ENCODE data around the gene RNASE8. TPM values are rescaled to one million over a fixed set of nuclear protein-coding genes. Genes with fewer than 3 reads are reported as not detected.

RNASE8 gene
- total RNA-seq, 1 experiment from 2014 or later = not detected

DNA sequence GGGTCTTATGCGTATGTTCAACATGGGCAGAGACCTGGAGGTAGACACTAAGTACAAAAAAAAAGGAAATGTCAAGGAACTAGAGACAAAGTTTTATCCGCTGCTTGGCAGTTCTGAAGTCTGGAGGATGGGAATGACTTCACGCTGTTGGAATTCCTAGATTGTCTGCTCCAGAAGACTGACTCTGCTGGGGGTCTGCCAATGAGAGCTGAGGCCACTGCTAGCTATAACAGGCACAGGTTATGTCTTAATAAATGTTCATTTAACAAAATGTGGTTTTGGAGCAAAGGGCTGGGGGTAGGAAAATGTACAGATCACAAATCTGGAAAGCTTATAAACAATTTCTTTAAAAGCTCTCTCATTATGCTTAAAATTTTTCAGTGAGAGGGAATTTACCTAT, 5.9 kb downstream of the RNASE8 start:
- no peaks in the 10 kb centered on the region for H3K9me3 Mint-ChIP-seq
- H3K27me3 Mint-ChIP-seq (ENCODE audit: low read depth) = peaks cover 6% of the 10 kb centered on the region; the same call in 1 of the 2 replicates
- no peak for DNase-seq (ENCODE audit: low spot score)
- H3K27ac Mint-ChIP-seq = no peak overlapping the region
- H3K36me3 Mint-ChIP-seq = no peaks in the 10 kb centered on the region
- no peak for TF ChIP-seq STAT6 (CRISPR knock-in tag; conservative IDR thresholded peaks at IDR 0.05; ENCODE audit: low read depth)
- TF ChIP-seq PRRX2 (CRISPR knock-in tag; IDR thresholded peaks at IDR 0.05) = no peak
- no peak for TF ChIP-seq NFYB (CRISPR knock-in tag; conservative IDR thresholded peaks at IDR 0.05; ENCODE audit: low read depth)
- TF ChIP-seq, protein P1, sequence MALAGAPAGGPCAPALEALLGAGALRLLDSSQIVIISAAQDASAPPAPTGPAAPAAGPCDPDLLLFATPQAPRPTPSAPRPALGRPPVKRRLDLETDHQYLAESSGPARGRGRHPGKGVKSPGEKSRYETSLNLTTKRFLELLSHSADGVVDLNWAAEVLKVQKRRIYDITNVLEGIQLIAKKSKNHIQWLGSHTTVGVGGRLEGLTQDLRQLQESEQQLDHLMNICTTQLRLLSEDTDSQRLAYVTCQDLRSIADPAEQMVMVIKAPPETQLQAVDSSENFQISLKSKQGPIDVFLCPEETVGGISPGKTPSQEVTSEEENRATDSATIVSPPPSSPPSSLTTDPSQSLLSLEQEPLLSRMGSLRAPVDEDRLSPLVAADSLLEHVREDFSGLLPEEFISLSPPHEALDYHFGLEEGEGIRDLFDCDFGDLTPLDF (CRISPR knock-in tag; IDR thresholded peaks at IDR 0.05) = no peak
- no peak for TF ChIP-seq ZNF512 (CRISPR knock-in tag; IDR thresholded peaks at IDR 0.05; ENCODE audit: borderline replicate concordance)
- TF ChIP-seq, protein P2, sequence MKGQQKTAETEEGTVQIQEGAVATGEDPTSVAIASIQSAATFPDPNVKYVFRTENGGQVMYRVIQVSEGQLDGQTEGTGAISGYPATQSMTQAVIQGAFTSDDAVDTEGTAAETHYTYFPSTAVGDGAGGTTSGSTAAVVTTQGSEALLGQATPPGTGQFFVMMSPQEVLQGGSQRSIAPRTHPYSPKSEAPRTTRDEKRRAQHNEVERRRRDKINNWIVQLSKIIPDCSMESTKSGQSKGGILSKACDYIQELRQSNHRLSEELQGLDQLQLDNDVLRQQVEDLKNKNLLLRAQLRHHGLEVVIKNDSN (CRISPR knock-in tag; IDR thresholded peaks at IDR 0.05) = no peak
- no peak for TF ChIP-seq TCF7 (CRISPR knock-in tag; IDR thresholded peaks at IDR 0.05; ENCODE audit: low read depth)
- no peak for TF ChIP-seq ZNF671 (CRISPR knock-in tag; IDR thresholded peaks at IDR 0.05)
- TF ChIP-seq FOXK1 (CRISPR knock-in tag; IDR thresholded peaks at IDR 0.05) = no peak
- TF ChIP-seq, protein P3, sequence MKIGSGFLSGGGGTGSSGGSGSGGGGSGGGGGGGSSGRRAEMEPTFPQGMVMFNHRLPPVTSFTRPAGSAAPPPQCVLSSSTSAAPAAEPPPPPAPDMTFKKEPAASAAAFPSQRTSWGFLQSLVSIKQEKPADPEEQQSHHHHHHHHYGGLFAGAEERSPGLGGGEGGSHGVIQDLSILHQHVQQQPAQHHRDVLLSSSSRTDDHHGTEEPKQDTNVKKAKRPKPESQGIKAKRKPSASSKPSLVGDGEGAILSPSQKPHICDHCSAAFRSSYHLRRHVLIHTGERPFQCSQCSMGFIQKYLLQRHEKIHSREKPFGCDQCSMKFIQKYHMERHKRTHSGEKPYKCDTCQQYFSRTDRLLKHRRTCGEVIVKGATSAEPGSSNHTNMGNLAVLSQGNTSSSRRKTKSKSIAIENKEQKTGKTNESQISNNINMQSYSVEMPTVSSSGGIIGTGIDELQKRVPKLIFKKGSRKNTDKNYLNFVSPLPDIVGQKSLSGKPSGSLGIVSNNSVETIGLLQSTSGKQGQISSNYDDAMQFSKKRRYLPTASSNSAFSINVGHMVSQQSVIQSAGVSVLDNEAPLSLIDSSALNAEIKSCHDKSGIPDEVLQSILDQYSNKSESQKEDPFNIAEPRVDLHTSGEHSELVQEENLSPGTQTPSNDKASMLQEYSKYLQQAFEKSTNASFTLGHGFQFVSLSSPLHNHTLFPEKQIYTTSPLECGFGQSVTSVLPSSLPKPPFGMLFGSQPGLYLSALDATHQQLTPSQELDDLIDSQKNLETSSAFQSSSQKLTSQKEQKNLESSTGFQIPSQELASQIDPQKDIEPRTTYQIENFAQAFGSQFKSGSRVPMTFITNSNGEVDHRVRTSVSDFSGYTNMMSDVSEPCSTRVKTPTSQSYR (CRISPR knock-in tag; IDR thresholded peaks at IDR 0.05) = no peak
- TF ChIP-seq NFATC4 (CRISPR knock-in tag; IDR thresholded peaks at IDR 0.05) = no peak
- TF ChIP-seq, protein P4, sequence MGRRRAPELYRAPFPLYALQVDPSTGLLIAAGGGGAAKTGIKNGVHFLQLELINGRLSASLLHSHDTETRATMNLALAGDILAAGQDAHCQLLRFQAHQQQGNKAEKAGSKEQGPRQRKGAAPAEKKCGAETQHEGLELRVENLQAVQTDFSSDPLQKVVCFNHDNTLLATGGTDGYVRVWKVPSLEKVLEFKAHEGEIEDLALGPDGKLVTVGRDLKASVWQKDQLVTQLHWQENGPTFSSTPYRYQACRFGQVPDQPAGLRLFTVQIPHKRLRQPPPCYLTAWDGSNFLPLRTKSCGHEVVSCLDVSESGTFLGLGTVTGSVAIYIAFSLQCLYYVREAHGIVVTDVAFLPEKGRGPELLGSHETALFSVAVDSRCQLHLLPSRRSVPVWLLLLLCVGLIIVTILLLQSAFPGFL (CRISPR knock-in tag; IDR thresholded peaks at IDR 0.05; ENCODE audit: borderline replicate concordance) = no peak
- TF ChIP-seq, protein P5, sequence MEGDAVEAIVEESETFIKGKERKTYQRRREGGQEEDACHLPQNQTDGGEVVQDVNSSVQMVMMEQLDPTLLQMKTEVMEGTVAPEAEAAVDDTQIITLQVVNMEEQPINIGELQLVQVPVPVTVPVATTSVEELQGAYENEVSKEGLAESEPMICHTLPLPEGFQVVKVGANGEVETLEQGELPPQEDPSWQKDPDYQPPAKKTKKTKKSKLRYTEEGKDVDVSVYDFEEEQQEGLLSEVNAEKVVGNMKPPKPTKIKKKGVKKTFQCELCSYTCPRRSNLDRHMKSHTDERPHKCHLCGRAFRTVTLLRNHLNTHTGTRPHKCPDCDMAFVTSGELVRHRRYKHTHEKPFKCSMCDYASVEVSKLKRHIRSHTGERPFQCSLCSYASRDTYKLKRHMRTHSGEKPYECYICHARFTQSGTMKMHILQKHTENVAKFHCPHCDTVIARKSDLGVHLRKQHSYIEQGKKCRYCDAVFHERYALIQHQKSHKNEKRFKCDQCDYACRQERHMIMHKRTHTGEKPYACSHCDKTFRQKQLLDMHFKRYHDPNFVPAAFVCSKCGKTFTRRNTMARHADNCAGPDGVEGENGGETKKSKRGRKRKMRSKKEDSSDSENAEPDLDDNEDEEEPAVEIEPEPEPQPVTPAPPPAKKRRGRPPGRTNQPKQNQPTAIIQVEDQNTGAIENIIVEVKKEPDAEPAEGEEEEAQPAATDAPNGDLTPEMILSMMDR (IDR thresholded peaks at IDR 0.05) = no peak
- no peak for TF ChIP-seq ZNF317 (CRISPR knock-in tag; IDR thresholded peaks at IDR 0.05; ENCODE audit: borderline replicate concordance, low read depth)
- TF ChIP-seq, protein P6, sequence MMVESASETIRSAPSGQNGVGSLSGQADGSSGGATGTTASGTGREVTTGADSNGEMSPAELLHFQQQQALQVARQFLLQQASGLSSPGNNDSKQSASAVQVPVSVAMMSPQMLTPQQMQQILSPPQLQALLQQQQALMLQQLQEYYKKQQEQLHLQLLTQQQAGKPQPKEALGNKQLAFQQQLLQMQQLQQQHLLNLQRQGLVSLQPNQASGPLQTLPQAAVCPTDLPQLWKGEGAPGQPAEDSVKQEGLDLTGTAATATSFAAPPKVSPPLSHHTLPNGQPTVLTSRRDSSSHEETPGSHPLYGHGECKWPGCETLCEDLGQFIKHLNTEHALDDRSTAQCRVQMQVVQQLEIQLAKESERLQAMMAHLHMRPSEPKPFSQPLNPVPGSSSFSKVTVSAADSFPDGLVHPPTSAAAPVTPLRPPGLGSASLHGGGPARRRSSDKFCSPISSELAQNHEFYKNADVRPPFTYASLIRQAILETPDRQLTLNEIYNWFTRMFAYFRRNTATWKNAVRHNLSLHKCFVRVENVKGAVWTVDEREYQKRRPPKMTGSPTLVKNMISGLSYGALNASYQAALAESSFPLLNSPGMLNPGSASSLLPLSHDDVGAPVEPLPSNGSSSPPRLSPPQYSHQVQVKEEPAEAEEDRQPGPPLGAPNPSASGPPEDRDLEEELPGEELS (CRISPR knock-in tag; IDR thresholded peaks at IDR 0.05) = no peak
- TF ChIP-seq, protein P7, sequence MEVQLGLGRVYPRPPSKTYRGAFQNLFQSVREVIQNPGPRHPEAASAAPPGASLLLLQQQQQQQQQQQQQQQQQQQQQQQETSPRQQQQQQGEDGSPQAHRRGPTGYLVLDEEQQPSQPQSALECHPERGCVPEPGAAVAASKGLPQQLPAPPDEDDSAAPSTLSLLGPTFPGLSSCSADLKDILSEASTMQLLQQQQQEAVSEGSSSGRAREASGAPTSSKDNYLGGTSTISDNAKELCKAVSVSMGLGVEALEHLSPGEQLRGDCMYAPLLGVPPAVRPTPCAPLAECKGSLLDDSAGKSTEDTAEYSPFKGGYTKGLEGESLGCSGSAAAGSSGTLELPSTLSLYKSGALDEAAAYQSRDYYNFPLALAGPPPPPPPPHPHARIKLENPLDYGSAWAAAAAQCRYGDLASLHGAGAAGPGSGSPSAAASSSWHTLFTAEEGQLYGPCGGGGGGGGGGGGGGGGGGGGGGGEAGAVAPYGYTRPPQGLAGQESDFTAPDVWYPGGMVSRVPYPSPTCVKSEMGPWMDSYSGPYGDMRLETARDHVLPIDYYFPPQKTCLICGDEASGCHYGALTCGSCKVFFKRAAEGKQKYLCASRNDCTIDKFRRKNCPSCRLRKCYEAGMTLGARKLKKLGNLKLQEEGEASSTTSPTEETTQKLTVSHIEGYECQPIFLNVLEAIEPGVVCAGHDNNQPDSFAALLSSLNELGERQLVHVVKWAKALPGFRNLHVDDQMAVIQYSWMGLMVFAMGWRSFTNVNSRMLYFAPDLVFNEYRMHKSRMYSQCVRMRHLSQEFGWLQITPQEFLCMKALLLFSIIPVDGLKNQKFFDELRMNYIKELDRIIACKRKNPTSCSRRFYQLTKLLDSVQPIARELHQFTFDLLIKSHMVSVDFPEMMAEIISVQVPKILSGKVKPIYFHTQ (CRISPR knock-in tag; IDR thresholded peaks at IDR 0.05) = no peak
- TF ChIP-seq GTF2I (CRISPR knock-in tag; conservative IDR thresholded peaks at IDR 0.05) = no peak
- TF ChIP-seq ETV6 (CRISPR knock-in tag; IDR thresholded peaks at IDR 0.05) = no peak
- CTCF ChIA-PET = interaction anchor here (0.6 to 5.9 kb wide), 5 partner anchors 22 to 49 kb away, joined by 3 to 142 read pairs (median 7); partner anchors contain the start of gene ZNF219
- no peak overlapping the region for H3K4me3 Mint-ChIP-seq
- ATAC-seq = no peak
- H3K4me1 Mint-ChIP-seq = peaks cover 13% of the 10 kb centered on the region
- POLR2A ChIA-PET = interaction anchor here (0.7 kb wide), 1 partner anchor 297 kb away, joined by 3 read pairs; no protein-coding TSS in a partner anchor

All from WTC11 (cell line).